T-helper 22 cell (primary cell): ENCODE results near the gene LMOD2.

Experiments
- DNase-seq: peaks from one replicate; pipeline ENCODE4 v3.0.0-alpha.2; 2020; ENCODE audit warnings: low read depth

LMOD2 gene

GRCh38 chr7:123673752-123674398 lies 18.2 kb downstream of the LMOD2 start:
- no peak for DNase-seq

- DNase-seq = no peak
Observed at GRCh38 chr7:123674399-123675180, 18.9 kb downstream of the LMOD2 start.

- DNase-seq = no peak
Observed at GRCh38 chr7:123675181-123675473, 19.5 kb downstream of the LMOD2 start.

- DNase-seq = no peak
Observed at GRCh38 chr7:123677061-123677715, 21.5 kb downstream of the LMOD2 start.

GRCh38 chr7:123679614-123680013 lies 23.9 kb downstream of the LMOD2 start:
- no peak for DNase-seq

- no peak for DNase-seq
Observed at GRCh38 chr7:123680580-123680979, 24.9 kb downstream of the LMOD2 start.

- no peak for DNase-seq
Observed at GRCh38 chr7:123681561-123681960, 25.9 kb downstream of the LMOD2 start.

- no peak for DNase-seq
Observed at GRCh38 chr7:123682690-123683089, 27.0 kb downstream of the LMOD2 start.

GRCh38 chr7:123687161-123687560 lies 31.5 kb downstream of the LMOD2 start:
- no peak for DNase-seq

GRCh38 chr7:123687727-123688126 lies 32.1 kb downstream of the LMOD2 start:
- DNase-seq = no peak

- no peak for DNase-seq
Observed at GRCh38 chr7:123689250-123689649, 33.6 kb downstream of the LMOD2 start.

GRCh38 chr7:123690550-123690949 lies 34.9 kb downstream of the LMOD2 start:
- no peak for DNase-seq

- DNase-seq = no peak
Observed at GRCh38 chr7:123692471-123692877, 36.8 kb downstream of the LMOD2 start.

- DNase-seq = no peak
Observed at GRCh38 chr7:123695944-123696677, 40.4 kb downstream of the LMOD2 start.

- no peak for DNase-seq
Observed at GRCh38 chr7:123705211-123705901, 49.7 kb downstream of the LMOD2 start.

- DNase-seq = no peak
Observed at GRCh38 chr7:123709525-123709924, 53.9 kb downstream of the LMOD2 start.

GRCh38 chr7:123710683-123711082 lies 55.0 kb downstream of the LMOD2 start:
- no peak for DNase-seq

- DNase-seq = no peak
Observed at GRCh38 chr7:123711832-123712293, 56.2 kb downstream of the LMOD2 start.

- DNase-seq = no peak
Observed at GRCh38 chr7:123712619-123713018, 57.0 kb downstream of the LMOD2 start.
